GM18517 (cell line): Measurements from ENCODE around the gene CORO6.

Experiments
- ATAC-seq: cut with Tn5 transposase; IDR thresholded peaks from one replicate; pipeline ENCODE4 v1.9.1; 2021; ENCODE audit warnings: mild to moderate bottlenecking, moderate library complexity; ENCODE audit not compliant: unreplicated experiment

CORO6 gene

DNA sequence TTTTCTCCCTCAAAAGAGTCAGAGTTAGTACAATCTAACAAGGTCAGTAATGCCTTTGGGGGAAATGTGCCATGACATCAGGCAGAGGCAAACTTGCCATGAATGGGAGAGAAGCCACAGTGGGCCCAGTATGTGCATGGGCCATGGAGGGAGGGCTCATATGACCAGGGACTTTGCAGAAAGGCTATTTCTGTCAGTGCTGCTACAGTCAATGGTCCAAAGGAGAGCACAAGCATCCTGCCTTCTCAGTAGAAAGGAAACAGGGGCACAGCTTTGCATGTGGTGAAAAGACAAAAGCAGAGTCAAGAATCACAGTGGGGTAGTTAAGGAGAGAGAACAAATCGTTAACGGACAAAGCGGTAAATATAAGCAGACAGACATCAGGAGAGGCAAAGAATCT, 11.2 kb upstream of the CORO6 start:
- ATAC-seq = no peak

DNA sequence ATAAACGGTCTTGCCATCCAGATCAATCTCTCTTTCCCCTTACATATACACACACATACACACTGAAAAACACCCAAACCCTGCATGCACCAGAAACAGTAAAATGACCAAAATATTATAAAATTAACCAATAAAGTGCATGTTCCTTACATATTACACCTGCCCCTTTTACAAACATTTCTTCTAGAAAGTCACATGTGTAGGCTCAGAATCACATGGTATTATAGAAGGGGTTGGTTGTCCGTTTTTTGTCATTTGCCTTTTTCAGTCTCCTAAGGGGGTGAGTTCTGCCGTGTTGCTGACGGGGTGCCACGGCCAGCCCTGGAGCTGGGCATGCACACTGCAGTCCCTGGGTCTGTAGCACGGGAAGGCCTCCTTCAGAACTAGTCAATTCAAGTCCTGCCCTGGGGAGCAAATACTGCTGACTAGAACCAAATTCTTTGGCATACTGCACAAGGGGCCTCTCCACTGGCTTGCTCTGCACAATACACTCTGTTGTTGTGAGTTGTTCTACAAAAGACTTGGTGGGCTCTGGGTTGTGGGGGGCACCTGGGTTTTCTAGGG, 8.0 kb upstream of the CORO6 start:
- no peak for ATAC-seq

DNA sequence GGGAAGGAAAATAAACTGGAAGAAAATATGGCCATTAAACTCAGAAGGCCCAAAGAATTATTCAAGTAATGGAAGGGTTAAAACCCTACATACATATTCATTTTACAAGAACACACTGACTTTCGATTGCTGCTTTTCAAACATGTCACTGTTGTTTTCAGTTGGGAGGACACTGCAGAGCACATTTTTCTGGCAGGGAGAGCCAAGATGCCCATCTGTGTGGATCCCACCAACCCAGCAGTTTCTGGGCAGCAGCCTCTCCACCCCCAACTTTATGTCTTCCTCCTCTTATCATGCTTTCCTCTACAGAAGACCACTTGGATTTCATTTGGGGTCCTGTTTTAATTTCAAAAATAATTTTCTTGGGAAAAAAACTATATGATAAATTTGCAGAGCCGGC, 7.1 kb upstream of the CORO6 start:
- no peak for ATAC-seq

DNA sequence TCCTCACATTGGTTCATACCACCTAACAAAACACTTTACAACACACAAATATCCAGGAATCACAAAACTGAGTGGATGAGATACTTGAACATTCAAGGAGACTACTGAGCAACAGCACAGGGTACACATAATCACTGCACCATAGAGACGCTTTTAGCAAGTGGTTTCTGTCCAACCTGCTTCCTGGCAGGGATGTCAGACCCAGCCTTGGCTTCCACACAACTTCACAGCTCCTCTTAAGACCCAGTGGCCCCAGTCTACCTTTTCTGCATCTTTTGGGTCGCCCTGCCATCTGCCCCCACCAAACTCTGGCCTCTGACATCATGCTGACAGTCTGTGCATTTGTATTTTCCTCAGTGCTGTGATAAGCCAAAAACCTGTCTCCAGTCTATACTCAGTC, 5.9 kb upstream of the CORO6 start:
- ATAC-seq = no peak

DNA sequence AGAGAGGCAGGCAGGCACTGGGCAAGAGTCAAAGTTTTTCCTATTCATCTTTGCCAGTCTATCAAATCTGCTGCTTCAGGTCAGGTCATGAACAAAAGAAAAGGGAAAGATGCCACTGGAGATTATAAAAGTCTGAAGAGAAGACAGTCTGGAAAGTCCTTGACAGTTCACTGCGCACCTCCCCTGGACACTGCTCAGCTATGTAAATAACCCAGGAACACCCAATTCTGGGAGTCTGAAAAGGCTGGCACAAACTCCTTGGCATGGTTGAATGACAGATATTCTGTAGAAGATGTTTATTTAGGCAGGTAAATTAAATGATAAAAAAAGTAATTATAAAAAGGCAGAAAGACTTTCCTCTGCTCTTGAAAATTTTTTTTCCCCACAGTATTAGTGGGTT, 5.2 kb upstream of the CORO6 start:
- no peak for ATAC-seq

DNA sequence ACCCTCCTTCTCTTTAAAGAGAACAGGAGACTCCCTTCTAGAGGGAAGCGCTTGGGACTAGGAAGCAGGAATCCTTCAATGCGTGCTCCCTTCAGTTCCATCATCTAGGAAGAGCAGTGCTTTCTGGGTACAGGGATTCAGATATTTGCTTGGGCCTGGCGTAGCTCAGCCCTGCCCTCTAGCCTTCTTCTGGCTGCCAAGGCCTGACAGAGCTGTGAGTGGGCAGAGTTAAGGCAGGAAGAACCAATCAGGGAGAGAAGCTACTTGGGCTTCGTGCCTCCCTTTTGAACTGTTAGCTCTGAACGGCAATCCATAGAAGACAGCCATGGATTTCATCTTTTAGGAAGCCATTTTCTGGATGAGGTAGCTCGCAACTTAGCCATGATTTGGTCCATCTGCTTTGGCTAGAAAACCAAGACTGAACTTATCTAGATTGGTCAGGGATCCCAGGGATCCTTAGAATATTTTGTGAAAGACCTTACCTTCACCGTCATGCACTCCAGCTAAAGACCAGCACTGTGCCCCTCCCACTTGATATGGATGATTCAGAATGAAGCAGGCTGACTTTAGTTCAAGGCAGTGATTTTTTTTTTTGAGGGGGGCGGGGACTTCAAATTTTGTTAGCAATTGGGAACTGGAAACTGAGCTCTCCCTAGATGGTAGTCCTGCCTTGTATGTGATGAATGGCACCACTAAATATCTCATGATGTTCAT, 2.5 kb upstream of the CORO6 start:
- no peak for ATAC-seq

DNA sequence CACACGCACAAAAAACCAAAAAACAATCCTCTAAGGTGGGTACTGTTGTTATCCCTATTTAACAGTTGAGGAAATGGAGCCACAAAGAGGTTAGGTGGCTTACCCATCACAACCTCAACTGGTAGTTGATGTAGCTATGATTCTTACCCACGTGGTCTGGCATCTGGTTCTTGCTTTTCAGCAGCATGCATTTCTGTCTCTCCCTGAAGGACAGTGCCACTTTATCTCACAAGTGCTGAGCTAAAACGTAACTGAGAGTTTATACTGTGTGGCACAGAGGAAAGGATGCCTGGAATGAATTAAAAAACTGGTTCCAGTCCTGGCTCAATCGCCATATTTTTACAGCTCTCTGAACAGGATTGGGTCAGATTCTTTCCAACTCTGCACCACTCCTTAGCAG, 1.9 kb upstream of the CORO6 start:
- ATAC-seq = no peak

DNA sequence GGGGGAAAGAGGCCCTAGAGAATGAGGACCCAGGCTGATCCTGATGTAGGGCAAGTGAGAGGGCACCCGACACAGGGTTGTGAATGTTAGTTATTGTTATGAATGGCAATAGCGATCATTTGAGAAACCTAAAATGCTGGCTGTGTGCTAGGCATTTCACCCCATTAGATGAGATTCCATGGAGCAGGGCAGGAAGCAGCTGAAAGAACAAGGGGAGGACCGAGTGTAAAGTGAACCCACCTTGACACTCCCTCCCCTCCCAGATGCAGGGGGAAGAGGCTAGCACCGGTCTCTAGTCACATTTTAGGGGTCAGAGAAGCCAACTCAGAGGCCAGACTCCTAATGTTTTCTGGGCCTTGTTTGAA, 553 bp upstream of the CORO6 start:
- ATAC-seq = no peak

DNA sequence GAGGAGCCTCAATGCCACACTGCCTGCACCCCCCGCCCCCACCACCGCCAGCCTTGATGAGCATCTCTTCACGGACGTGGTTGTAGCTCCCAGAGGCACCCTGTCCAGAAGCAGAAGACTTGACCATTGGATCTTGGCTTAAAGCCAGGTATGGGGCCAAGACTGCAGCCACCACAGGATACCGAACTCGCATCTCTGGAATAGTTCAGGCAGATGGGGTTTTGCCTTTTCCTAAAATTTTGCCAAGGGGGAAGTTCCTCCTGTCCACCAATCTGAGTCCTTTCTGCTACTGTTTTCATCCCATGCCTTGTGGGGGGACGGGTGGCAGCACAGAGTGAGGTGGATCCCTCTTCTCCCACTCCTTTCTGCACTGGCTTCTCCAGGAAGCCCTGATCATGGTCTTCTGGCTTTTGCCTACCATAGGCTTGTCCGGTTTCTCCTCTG, 939 bp downstream of the CORO6 start:
- ATAC-seq = no peak

DNA sequence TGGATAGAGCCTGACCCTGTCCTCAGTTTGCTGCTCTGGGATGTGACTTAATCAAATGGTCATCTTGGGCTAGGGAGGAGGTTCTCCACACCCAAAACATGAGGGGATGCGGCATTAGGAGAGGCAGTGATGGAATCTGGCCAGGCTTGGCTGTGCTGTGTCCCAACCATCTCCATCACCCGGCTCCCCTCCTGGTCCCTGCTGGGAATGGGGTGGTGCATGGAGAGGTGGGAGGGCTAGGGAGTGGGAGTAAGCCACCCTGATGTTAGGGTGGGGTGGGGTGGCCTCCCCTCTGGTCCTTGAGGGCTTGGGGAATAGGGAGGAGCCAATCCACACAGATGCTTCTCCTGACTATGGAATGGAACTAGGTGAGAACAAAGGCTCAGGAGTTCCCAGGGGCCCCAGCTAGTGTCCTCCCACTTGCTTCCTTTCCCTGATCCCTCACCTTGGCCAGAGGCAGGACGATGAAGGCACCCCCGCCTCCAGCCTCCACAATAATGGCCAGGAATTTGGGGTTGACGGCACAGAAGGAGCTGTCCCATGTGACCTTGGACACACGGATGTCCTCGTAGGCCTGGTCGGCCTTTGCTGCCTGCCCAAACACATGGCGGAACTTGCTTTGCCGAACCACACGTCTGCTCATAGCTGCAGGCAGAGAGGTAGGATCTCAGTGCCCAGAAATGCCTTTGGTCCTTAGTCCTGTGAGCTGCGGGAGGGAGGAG, 1.8 kb downstream of the CORO6 start:
- ATAC-seq = no peak

DNA sequence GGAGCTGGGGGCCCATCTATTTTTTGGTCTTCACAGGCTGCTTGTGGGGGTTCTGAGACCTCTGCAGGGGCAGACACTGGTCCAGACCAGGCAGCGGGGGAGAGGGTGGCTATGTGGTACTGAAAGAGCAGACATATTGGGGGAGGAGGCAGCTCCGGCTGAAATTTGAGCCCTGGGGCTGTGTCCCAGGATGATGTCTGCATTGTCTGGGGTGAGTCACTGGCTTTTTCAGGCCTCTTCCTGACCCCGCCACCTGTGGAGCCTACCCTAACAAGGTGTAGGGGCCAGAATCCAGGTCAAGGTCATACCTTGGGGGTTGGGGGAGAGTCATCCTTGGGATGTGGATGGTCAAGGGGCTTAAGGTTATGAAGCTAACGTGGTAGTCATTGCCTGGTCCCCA, 2.4 kb downstream of the CORO6 start:
- ATAC-seq = no peak

DNA sequence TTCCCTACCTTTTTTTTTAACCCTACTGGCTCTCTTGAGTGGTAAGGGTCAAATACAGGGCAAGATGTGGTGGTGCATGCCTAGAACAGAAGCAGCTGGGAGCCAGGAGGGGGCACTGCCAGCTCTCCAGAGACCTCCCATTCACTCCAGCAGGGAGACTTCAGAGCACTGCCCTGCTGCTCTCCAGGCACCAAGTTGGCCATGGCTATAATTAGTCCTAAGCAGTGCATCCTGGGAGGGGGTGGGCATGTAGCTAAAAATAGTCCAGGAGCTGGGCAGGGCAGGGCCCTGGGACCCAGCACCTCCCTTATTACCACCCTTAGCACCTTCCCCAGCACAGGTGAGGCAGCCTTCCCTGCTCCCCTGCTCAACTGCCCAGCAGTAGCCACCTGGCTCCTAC, 3.5 kb downstream of the CORO6 start:
- no peak for ATAC-seq

DNA sequence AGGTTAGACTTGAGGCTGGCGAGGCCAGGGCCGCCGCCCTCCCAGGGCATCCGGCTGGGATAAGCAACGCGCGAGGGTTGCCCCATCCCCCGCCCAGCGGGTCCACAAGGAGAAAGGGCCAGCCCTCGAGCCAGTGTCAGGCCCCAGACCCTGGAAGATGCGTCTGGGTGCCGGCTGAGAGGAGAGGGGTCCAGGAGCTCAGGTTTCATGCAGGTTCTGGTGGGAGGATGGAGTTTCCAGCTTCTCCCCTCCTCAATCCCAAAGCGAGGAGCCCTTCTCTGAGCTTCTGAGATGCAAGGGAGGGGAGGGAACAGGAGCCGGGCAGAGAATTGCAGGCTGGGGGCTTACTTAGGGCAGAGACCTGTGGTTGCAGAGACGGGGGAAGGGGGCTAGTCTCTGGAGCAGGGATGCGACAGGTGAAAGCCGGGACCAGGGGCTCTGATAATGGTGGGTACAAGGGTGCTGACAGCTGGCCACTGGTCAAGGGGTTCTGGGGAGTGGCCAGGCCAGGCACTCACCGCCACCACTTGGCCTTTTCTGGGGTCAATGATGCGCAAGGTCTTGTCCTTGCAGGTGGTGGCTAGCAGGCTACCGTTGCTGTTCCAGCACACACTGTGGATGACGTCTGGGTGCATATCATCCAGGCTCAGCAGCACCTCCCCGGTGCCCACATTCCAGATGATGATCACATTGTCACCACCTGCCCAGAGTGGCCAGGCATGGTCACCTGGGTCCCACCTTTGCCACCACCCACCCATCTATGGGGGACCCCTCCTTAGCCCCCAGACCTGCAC, 4.2 kb downstream of the CORO6 start:
- ATAC-seq = no peak

DNA sequence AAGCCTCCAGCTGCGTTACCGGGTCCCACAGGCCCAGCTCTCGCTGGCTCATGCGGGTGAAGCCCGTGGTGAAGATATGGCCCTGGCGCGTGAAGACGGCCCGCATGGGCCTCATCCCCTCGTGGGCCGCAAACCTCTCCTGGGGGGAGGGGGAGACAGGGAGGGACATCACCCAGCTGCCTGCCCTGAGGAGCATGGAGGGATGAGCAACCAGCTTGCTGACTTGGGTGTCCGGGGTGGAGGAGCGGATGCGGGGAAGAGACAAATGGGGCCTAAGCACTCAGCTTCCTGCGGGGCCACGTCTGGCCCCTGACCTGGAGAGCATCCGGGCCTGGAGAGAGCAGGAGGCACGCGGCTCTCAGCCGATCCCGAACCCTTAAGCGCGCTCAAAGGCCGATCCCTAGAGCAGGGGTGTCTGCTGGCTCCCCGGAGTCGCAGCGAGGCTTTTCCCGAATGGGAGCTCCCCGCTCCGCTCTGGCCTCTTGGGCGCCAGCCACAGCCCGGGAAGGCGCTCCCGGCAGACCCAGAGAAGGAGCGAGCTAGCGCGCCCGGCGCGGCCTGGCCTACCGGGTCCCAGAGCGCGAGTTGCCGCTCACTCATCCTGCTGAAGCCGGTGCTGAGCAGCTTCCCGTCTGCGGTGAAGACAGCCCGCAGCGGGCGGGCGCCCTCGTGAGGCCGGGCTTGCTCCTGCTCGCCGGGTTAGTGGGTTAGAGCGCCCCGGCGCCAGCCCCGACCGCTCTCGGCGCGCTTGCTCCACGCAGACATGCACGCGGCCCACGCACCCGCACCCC, 5.0 kb downstream of the CORO6 start:
- ATAC-seq = no peak

DNA sequence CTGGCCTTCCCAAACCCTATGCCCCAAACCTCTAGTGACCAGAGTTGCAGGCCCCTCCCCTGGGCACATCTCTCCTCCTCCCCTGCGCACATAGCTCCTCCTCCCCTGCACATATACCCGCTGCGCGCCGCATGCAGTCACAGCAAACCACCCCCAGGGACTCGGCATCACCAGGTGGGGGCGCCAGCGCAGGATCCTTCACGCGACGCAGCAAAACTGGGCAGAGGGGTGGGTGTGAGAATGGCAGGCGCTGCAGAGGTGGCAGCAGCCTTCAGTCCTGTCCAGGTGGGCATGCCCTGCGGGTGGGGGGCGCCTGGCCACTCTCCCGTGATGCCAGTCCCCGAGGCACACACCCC, 5.6 kb downstream of the CORO6 start:
- ATAC-seq = peak; percentile 61

DNA sequence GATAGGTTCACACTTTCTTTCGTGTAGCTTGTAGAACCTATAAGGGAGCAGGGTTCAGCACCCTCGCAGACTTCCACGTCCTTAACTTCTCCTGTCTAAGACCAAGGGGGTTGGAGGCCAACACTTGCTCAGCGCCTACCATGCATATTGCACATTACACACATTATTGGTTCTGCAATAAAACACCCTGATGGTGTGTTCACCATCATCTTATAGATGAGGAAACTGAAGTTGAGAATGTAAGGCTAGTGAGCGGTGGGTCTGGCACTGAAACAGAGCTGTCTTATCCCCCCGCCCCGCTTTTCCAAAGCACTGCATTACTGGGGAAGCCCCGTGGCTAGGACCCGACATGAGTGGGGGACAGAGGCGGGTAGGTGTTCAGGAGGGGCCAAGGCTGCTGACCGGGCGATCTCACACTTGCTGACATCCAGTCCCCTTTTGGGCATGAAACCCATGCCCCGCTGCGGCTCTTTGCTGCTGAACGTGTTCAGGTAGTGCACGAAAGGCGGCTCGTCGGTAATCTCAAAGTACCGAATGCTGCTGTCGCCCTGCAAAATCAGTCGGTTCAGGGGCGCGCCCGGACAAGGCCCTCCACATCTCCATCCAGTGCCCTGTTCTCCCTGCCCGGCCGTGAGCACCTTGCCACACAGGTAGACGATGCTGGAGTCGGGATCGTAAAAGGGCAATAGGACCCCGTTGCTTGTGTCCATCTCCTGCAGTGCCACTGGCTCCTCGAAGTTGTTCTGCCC, 6.2 kb downstream of the CORO6 start:
- no peak for ATAC-seq

DNA sequence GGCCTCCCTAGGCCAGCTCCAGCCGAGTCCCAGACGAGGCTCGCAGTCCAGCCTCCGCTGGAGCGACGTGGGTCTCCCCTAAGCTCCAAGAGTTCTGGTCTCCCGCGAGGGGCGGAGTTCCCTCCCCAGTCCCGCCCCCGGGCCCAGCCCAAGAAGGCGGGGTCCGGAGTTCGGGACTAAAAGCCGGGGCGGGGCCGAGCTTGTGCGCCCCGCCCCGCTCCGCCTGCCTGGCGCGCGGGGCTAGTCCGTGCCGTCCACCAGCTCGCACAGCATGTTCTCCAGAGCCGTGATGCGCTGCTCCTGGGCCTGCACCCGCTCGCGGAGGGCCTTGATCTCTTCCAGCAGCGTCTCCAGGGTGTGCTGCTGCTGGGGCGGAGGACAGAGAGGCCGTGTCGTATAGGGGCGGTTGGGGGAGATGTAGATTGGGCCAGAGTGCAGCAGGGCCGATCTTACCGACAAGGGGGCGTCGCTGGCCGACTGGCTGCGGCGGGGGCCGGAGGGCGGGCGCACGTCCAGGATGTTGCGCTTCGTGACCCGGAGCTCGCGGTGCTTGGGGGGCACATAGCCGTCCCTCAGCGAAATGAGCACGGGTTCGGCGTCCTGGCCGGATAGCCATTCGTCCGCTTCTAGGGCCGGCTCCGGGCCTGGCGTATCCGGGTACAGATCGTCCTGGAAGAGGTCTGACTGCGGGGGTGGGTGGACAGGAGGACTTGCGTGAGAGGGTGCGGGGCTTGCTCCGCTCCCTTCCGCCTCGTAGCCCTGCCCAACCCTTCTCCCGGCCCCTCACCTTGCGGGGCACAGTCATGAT, 7.0 kb downstream of the CORO6 start:
- no peak for ATAC-seq

DNA sequence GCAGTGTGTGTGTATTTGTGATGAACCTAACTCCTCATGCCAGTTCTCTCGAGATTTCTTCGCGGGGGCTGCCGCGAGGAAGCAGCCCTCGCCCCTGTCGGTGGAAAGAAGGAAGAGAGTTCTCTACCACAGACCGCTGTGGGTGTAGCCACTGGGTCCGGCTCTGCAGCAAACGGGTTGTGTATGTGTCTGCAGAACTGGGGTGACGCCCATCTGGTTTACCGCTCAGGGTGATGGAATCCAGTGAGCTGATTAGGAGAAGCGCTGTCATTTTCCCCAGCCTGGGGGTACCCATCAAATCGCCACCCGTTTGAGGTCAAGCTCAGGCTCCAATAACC, 7.7 kb downstream of the CORO6 start:
- ATAC-seq = no peak

DNA sequence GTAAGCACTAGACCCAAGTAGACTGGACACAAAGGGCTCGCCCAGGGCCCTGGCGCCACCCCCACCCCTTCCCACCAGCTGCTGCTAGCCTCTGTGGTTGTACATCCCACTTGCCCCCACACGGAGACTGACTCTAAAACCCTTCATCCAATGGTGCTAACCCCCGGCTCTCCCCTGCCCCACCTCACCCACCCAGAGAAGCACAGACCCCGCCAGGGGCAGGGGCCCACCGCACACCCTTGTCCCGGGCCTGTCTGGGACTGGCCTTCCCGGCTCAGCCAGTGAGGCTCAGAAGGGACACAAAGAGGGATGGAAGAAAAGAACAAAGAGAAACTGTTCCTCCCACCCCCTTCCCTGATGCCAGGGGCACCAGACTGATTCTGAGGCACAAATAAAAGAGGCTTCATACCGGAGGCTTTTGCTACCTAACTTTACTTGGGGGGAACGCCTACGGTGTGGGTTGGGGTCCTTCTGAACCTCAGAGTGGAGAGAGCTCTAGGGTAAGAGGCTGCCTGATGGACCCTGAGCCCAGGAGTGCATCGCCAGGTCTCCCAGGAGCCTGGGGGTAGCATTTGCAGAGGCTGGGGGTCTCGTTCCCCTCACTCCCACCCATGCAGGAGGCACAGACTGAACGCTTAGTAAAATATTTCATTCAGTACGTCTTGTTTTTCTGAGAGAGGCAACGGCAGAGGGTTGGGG, 8.2 kb downstream of the CORO6 start:
- no peak for ATAC-seq
